Erythroblast (primary cell): ENCODE measurements around the gene NRG3.

Experiments used
- GATA1 ChIP-seq: IDR thresholded peaks from 2 replicates; pipeline ENCODE4 v1.6.1; 2011; ENCODE audit warnings: low read depth, mild to moderate bottlenecking, control low read depth, low read length, moderate library complexity
- POLR2A ChIP-seq: IDR thresholded peaks from 2 replicates; pipeline ENCODE4 v1.6.1; 2011; ENCODE audit warnings: mild to moderate bottlenecking, low read length

- TF ChIP-seq POLR2A (no peak), GATA1 (no peak)
Observed at GRCh38 chr10:82192665-82193064, 317.7 kb downstream of the NRG3 start.
